SK-N-SH treated with all-trans-retinoic acid at 6 μM for 48 hours (cell line): ENCODE results near the gene MAST4.

Source experiments
- ARNTL ChIP-seq: fragments of 450-650 bp; formaldehyde crosslinking; IDR thresholded peaks from 2 replicates; pipeline ENCODE4 v1.5.0; 2020; ENCODE audit warnings: low read depth, mild to moderate bottlenecking, moderate library complexity, borderline replicate concordance
- BACH2 ChIP-seq: fragments of 250-450 bp; sonication (Bioruptor Pico); IDR thresholded peaks from 2 replicates; pipeline ENCODE4 v1.9.0; 2021; ENCODE audit warnings: mild to moderate bottlenecking, borderline replicate concordance
- ESRRG ChIP-seq: fragments of 250-450 bp; sonication (Bioruptor Pico); IDR thresholded peaks from 2 replicates; pipeline ENCODE4 v1.6.1; 2021; ENCODE audit warnings: mild to moderate bottlenecking
- PATZ1 ChIP-seq: fragments of 250-450 bp; sonication (Bioruptor Pico); IDR thresholded peaks from 2 replicates; pipeline ENCODE4 v1.8.0; 2020; ENCODE audit warnings: mild to moderate bottlenecking, moderate library complexity, borderline replicate concordance
- PPARA ChIP-seq: fragments of 250-450 bp; sonication (Bioruptor Pico); IDR thresholded peaks from 2 replicates; pipeline ENCODE4 v1.5.0; 2020; ENCODE audit warnings: mild to moderate bottlenecking, borderline replicate concordance
- ZC3H10 ChIP-seq: fragments of 250-450 bp; sonication (Bioruptor Pico); IDR thresholded peaks from 2 replicates; pipeline ENCODE4 v1.5.1; 2021; ENCODE audit warnings: mild to moderate bottlenecking, moderate library complexity
- ZFP3 ChIP-seq: fragments of 250-450 bp; sonication (Bioruptor Pico); IDR thresholded peaks from 2 replicates; pipeline ENCODE4 v1.5.0; 2020; ENCODE audit warnings: mild to moderate bottlenecking, moderate library complexity
- ZFP30 ChIP-seq: fragments of 450-650 bp; formaldehyde crosslinking; IDR thresholded peaks from 2 replicates; pipeline ENCODE4 v1.5.0; 2022; ENCODE audit warnings: mild to moderate bottlenecking, moderate library complexity
- ZNF70 ChIP-seq: fragments of 450-650 bp; formaldehyde crosslinking; IDR thresholded peaks from 2 replicates; pipeline ENCODE4 v1.5.0; 2020; ENCODE audit warnings: mild to moderate bottlenecking, moderate library complexity
- TF ChIP-seq, protein P1 (sequence below): fragments of 250-450 bp; sonication (Bioruptor Pico); IDR thresholded peaks from 2 replicates; pipeline ENCODE4 v1.5.1; 2020; ENCODE audit warnings: low read depth, mild to moderate bottlenecking, moderate library complexity

DNA sequence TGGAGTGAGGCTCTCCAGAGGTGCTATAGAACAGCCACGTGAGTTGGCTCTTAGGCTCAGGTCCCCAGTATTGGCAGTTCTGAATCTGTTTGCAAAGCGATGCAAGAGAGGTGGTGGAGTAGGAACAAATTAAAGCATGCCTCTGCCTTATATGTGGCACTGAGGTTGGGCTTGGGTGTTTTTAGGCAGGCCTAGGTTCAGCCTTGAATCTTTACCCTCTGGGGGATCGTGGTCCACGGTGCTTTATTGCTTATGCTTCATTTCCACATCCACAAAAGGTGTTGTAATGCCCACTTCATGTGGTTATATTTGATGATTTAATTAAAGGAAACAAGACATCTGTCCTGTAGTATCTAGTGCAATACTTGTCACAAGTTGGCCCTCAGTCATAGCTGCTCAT, 544.2 kb downstream of the MAST4 start:
- TF ChIP-seq BACH2 (no peak), ZC3H10 (CRISPR knock-in tag) (no peak), PATZ1 (CRISPR knock-in tag) (no peak), ZFP3 (CRISPR knock-in tag) (no peak), ESRRG (CRISPR knock-in tag) (no peak), ZNF70 (CRISPR knock-in tag) (no peak), ZFP30 (CRISPR knock-in tag) (no peak), PPARA (CRISPR knock-in tag) (no peak), ARNTL (no peak)
- TF ChIP-seq, protein P1, sequence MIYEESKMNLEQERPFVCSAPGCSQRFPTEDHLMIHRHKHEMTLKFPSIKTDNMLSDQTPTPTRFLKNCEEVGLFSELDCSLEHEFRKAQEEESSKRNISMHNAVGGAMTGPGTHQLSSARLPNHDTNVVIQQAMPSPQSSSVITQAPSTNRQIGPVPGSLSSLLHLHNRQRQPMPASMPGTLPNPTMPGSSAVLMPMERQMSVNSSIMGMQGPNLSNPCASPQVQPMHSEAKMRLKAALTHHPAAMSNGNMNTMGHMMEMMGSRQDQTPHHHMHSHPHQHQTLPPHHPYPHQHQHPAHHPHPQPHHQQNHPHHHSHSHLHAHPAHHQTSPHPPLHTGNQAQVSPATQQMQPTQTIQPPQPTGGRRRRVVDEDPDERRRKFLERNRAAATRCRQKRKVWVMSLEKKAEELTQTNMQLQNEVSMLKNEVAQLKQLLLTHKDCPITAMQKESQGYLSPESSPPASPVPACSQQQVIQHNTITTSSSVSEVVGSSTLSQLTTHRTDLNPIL (CRISPR knock-in tag): no peak
